Liver (tissue), 3 donors: ENCODE results near the gene ITIH5.

Experiments
- RAD21 ChIP-seq, 2 donors: IDR thresholded peaks; 2 replicates each; pipeline ENCODE4 v1.6.1; 2016; ENCODE audit warnings: antibody characterized with exemption in 2 of 2, mild to moderate bottlenecking in 2 of 2
- RXRA ChIP-seq, 2 donors: IDR thresholded peaks; 2 replicates each; pipeline ENCODE4 v1.6.1; 2017 to 2018; ENCODE audit warnings: antibody characterized with exemption in 2 of 2, mild to moderate bottlenecking in 1 of 2
- SP1 ChIP-seq: IDR thresholded peaks from 2 replicates; pipeline ENCODE4 v1.6.1; 2018; ENCODE audit warnings: antibody characterized with exemption, mild to moderate bottlenecking
- TF ChIP-seq, protein P1 (sequence below): fragments of 150-350 bp; IDR thresholded peaks from 2 replicates; pipeline ENCODE4 v1.5.1; 2017; ENCODE audit warnings: improper control_type of control experiment, low read depth, low read length; ENCODE audit not compliant: missing input control
- TF ChIP-seq, protein P2 (sequence below): IDR thresholded peaks from 2 replicates; pipeline ENCODE4 v1.6.1; 2016; ENCODE audit warnings: antibody characterized with exemption
- donor health status: healthy.
- donor health status: healthy.

DNA sequence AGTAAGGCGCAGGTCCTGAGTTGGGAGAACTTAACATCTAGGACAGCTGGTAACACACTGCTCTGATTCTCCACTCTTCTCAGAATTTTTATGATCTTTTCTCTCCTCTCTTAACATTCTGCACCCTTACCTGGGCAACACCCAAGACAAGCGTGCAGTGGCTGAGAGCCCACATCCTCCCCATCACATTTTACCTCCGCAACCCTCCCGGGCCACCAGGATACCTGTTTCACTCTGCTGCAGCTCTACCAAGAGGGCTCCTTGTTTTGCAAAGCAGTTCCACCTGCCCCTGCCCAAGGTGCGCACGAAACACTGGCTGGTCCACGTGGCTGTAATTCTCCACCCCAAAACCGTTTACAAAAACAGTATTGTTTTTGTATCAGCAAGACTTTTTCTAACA is 81.5 kb downstream of the ITIH5 start:
- TF ChIP-seq RXRA (IDR thresholded peaks at IDR 0.05) (no peak), SP1 (no peak), RAD21 (IDR thresholded peaks at IDR 0.05) (no peak)
- TF ChIP-seq, protein P1, sequence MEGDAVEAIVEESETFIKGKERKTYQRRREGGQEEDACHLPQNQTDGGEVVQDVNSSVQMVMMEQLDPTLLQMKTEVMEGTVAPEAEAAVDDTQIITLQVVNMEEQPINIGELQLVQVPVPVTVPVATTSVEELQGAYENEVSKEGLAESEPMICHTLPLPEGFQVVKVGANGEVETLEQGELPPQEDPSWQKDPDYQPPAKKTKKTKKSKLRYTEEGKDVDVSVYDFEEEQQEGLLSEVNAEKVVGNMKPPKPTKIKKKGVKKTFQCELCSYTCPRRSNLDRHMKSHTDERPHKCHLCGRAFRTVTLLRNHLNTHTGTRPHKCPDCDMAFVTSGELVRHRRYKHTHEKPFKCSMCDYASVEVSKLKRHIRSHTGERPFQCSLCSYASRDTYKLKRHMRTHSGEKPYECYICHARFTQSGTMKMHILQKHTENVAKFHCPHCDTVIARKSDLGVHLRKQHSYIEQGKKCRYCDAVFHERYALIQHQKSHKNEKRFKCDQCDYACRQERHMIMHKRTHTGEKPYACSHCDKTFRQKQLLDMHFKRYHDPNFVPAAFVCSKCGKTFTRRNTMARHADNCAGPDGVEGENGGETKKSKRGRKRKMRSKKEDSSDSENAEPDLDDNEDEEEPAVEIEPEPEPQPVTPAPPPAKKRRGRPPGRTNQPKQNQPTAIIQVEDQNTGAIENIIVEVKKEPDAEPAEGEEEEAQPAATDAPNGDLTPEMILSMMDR = no peak
- TF ChIP-seq, protein P2, sequence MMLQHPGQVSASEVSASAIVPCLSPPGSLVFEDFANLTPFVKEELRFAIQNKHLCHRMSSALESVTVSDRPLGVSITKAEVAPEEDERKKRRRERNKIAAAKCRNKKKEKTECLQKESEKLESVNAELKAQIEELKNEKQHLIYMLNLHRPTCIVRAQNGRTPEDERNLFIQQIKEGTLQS = no peak
